PFSK-1 (cell line): ENCODE results near the gene MRPL10.

Source experiments
- FOXP2 ChIP-seq: optimal IDR thresholded peaks from 2 replicates; pipeline ENCODE3; 2011; ENCODE audit warnings: borderline replicate concordance, control low read depth, inconsistent platforms; ENCODE audit not compliant: insufficient read depth; ENCODE audit errors: extremely low read length, extremely low read depth
- POLR2AphosphoS5 ChIP-seq: IDR thresholded peaks from 2 replicates; pipeline ENCODE4 v1.6.1; 2012; ENCODE audit warnings: low read depth, mild to moderate bottlenecking, control low read depth, low read length, moderate library complexity
- REST ChIP-seq, 2 experiments: IDR thresholded peaks; 2 replicates each; pipeline versions ENCODE4 v1.6.1 to v1.8.0; 2011 to 2012; ENCODE audit warnings: low read depth in 2 of 2, low read length in 2 of 2, control low read depth in 1 of 2, inconsistent platforms in 1 of 2, mild to moderate bottlenecking in 1 of 2, moderate library complexity in 1 of 2; ENCODE audit not compliant: insufficient read depth in 1 of 2
- SIN3A ChIP-seq: IDR thresholded peaks from 2 replicates; pipeline ENCODE4 v1.6.1; 2012; ENCODE audit warnings: mild to moderate bottlenecking, low read length, moderate library complexity, borderline replicate concordance; ENCODE audit not compliant: insufficient read depth
- TAF1 ChIP-seq: IDR thresholded peaks from 2 replicates; pipeline ENCODE4 v1.6.1; 2012; ENCODE audit warnings: low read length, control low read depth, borderline replicate concordance; ENCODE audit not compliant: insufficient read depth

- TF ChIP-seq REST (IDR thresholded peaks at IDR 0.05; ENCODE audit: insufficient read depth in 1 of 2, low read depth in 2 of 2, low read length in 2 of 2) (no peak), SIN3A (no peak), POLR2AphosphoS5 (no peak), TAF1 (no peak), FOXP2 (no peak)
Observed at GRCh38 chr17:47848198-47848513, 16.8 kb upstream of the MRPL10 start.
